22Rv1 (cell line): ENCODE results near the gene THAP8.

ENCODE experiments used
- CTCF ChIP-seq: fragments of 450-650 bp; IDR thresholded peaks from 2 replicates; pipeline ENCODE4 v1.5.1; 2017; ENCODE audit warnings: mild to moderate bottlenecking
- ZFX ChIP-seq: fragments of 450-650 bp; IDR thresholded peaks from 2 replicates; pipeline ENCODE4 v1.6.1; 2017; ENCODE audit warnings: antibody characterized with exemption, borderline replicate concordance

DNA sequence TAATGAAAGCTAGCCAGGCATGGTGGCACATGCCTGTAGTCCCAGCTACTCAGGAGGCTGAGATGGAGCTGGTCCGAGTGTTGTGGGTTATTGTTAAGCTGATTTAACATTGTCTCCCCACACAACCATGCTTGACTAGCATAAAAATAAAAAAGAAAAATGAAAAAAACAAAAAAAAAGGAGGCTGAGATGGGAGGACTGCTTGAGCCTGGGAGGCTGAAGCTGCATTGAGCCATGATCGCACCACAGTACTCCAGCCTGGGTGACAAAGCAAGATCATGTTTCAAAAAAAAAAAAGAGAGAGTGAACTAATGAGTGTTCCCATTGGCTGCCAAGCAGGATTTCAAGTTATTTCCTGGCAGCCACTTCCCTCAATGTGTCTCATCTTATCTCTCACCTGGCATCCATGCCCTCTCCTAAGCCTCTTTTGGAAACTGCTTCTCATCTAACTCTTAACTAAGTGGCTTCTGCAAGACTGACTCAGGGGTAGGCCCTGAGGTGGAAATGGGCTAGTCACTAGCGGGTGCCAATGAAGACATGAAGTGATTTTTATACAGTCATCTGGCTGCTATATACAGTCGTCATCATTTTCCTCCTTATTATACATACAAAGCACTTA, 4.9 kb downstream of the THAP8 start:
- TF ChIP-seq CTCF (no peak), ZFX (no peak)
